GM03348 (cell line): ENCODE data around the gene SNORC.
"Not testable (repeated sequence)": the region's sequence is repeated elsewhere in the genome, so short reads cannot be mapped to it uniquely, and the experiment has no call there.

Experiments used
- DNase-seq: peaks from one replicate; pipeline ENCODE4 v3.0.0; 2012; ENCODE audit warnings: low spot score

Gene SNORC

GRCh38 chr2:232870018-232870765 is at the start of gene SNORC:
Gene SNORC (plus strand): TSS chr2:232870264. CDS start chr2:232870342, 78 bp downstream.
- DNase-seq: no peak

- DNase-seq: no peak
Observed at GRCh38 chr2:232829988-232830387, 40.1 kb upstream of the SNORC start.

DNA sequence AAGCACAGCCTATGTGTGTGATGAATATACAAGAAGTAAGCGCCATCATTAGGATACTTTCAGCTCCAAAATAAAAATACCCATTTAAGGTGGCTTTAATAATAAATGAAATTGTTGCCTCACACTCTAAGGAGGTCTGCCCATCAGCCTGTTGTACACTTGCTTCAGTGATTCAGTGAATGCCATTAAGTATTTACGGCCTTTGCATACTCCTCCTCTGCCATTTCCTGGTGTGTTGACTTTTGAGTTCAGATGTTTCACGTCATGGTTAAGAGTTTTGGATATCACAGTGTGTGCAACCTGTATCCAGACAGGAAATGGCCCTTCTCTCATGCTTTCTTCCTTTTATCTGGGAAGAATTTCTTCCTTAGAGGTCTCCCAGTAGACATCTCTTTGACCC is 38.6 kb upstream of the SNORC start:
- no peak for DNase-seq

- no peak for DNase-seq
Observed at GRCh38 chr2:232833830-232834229, 36.2 kb upstream of the SNORC start.

DNA sequence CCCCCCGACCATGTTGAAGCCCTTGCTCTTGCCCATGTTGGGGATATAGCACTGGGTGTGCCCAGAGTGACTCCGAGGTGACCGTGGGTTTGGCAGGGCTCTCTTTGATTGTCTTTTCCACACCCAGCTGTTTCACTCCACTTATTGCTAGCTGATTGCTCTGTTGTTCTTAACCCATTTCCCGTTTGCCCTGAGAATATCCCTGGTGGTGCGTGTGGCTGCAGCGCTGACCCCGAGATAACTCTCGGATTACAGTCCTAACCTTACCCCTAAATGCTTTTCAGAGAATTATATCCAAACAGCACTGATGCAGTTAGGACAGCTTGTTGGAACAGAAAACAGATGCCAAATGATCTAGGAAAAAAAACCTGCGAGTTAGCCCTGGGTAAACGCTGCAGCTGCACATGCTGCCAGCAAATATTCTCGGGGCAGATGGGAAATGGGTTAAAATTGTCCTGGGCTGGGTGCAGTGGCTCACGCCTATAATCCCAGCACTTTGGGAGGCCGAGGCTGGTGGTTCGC is 34.3 kb upstream of the SNORC start:
- DNase-seq: no peak

GRCh38 chr2:232836934-232837333 is 33.1 kb upstream of the SNORC start:
- no peak for DNase-seq

DNA sequence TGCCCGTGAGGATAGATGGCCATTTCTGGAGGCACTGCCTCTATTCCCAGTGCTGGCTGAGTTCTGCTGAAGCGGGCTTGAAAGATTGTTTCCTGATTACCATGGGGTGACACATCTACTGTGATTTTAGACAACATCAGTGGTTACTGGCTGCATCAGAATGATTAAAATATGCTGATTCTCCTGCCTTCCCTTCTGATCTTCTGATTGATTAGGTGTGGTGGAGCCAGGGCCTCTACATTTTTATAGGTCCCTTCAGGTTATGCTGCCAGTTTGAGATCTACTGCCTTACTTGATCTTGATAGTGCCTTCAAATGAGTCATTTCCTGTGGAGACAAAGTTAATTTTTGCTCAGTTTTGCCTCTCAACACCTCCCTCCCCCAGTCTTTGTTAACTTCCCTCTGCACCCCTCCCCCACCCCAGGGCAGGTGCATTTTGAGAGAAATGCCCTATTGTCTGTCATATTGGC is 31.6 kb upstream of the SNORC start:
- DNase-seq: no peak

- no peak for DNase-seq
Observed at GRCh38 chr2:232839411-232840079, 30.5 kb upstream of the SNORC start.

DNA sequence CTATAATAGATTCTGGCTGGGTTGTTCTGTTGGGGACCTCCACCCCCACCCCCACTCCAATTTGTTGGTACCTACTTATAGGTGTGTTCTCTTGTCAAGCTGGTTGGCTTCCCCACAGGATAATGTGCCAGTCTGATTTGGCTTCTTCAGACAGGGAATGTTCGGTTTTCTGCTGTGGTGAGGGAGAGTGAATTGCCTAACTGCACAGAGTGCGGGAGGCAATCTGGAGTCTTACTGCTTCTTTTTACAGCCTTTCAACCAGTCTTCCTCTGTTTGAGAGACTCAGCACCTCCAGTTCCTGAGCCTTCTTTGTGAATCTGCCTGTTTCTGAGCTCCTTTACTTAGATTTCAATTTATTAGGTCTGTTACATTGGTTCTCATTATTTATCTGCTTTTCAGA is 27.4 kb upstream of the SNORC start:
- no peak for DNase-seq

- DNase-seq: no peak
Observed at GRCh38 chr2:232843834-232844233, 26.2 kb upstream of the SNORC start.

- DNase-seq: no peak
Observed at GRCh38 chr2:232846055-232846454, 24.0 kb upstream of the SNORC start.

DNA sequence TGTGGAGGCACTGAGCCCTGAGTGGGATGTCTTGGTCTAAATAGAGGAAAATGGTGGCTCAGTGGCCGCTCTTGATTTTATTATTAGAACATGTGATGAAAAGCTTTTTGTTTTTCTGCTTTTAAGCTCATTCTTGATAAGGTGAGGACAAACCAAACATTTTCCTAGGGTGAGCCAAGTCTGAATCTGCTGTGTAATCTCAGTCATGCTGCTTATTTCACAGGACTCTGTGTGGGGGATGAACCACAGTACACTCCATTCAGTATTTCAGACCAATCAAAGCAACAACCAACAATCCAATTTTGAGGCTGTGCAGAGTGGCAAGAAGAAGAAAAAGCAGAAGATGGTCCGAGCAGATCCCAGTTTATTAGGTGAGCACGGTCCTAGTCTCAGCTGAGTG is 20.0 kb upstream of the SNORC start:
- DNase-seq: no peak

DNA sequence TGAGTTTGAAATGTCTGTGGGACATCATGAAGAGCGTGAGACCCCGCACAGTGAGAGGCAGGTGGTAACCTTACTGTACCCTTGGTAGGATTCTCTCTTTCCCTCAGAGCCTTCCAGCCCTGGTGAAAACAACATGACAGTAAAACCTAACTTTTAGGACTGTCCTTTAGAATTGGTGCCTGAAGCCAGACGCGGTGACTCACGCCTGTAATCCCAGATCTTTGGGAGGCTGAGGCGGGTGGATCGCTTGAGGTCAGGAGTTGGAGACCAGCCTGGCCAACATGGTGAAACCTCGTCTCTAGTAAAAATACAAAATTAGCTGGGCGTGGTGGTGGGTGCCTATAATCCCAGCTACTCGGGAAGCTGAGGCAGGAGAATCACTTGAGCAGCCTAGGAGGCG is 18.0 kb upstream of the SNORC start:
- not testable (repeated sequence) for DNase-seq

DNA sequence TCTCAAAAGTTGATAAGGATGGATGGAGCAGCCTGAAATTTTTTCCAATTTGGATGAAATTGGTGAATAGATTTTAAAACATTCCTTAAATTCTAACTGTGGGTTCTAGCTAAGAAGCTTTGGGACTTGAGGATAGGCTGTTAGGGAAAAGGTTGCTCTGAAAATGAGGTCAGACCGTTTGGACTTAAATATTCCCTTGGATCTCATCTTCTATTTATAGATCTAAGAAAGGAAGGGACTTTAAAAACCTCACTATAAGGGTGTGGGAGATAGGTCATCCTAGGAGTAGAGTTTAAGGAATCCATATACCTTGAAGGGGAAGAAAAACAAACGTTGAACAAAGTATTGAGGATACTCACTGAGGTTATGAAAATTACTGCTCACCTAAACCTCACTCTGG is 17.4 kb upstream of the SNORC start:
- DNase-seq: no peak

GRCh38 chr2:232854082-232854481 is 16.0 kb upstream of the SNORC start:
- no peak for DNase-seq

- DNase-seq: no peak
Observed at GRCh38 chr2:232857158-232857563, 12.9 kb upstream of the SNORC start.

- DNase-seq: no peak
Observed at GRCh38 chr2:232859385-232859916, 10.6 kb upstream of the SNORC start.

DNA sequence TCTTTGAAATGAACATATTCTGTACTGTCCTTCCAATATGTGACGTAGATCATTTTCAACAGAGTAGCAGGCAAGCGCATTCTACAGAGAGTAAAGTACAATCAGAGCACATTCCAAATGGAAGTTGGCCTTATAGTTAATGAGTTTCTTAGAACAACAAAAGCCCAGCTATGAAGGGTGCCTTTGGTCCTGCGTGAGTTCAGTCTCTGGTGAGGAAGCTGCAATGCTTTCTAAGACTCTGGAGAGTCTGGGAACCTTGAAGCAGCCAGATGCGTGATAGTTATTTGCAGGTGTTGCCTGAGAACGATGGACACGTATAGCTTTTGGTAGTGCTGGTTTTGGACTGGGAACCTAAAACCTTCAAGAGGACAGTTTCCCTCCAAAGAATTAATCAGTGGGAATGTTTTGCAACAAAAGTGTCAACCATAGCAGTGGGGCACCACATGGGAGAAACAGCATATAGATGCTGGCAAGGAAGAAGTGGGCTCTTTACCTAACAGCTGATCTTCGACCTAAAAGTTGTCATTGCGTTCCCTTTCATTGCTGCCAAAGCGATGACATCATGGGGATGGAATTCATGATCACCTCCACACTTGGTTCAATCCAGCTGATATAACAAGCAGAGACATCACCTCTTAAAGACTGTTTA is 9.3 kb upstream of the SNORC start:
- no peak for DNase-seq

DNA sequence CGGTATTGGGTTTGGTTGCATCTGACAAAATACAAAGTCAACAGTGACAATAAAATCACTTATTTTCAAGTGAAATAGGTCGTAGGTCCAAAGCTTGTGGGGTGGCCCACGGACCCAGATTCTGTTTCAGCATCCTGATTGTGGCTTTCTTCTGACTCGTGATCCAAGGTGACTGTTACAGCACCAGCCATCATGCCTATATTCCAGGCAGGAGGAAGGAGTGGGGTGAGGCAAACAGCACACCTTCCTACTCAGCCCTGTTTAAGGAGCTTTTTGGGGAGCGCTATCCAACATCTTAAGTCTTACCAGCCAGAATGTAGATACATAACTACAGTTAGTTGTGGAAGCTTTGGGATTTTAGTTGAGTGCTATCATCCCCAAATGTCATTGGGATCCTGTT is 8.7 kb upstream of the SNORC start:
- no peak for DNase-seq

DNA sequence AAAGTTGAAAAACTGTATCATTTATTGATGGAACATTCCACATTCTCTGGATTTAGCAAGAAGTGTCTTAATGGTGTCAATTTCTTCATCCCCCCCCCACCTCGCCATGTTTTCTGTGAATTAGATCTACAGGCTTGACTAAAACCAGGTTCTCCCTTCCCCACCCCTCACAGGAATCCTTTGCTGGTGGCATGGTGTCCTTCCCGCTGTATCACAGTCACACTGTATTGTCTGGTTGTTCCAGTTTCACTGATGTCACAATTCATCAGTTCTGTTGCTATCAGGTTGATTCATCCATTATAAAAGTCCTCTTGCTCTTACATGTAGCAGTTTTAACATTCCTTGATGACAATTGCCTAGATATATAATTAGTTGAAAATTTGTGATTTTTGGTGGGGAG is 6.1 kb upstream of the SNORC start:
- no peak for DNase-seq

DNA sequence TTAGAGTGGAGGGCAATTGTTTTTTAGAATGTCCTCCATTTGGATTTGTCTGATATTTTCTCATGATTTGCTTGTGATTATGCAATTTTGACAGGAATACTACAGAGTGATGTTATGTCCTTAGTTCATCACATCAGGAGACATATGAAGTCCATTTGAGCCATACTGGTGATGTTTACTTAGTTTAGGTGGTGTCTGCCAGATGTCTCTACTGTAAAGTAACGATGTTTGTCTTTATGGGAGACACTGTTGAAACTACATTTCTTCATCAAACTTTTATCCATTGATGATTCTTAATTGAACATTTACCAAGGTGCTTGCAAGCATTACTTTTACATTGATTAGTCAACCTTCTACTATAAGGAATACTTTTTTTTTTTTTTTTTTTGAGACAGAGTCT is 4.9 kb upstream of the SNORC start:
- no peak for DNase-seq

- no peak for DNase-seq
Observed at GRCh38 chr2:232866104-232866503, 4.0 kb upstream of the SNORC start.
